ENCODE results near the gene HYAL2. TPM values are rescaled to one million over a fixed set of nuclear protein-coding genes. Genes with fewer than 3 reads are reported as not detected.
A peak's percentile ranks its signal among the peaks of the same experiment; 100 is the strongest.

HYAL2 gene
- total and polyA plus RNA-seq, 9 donors = 10.9 to 81.6 (median 41.2) TPM

DNA sequence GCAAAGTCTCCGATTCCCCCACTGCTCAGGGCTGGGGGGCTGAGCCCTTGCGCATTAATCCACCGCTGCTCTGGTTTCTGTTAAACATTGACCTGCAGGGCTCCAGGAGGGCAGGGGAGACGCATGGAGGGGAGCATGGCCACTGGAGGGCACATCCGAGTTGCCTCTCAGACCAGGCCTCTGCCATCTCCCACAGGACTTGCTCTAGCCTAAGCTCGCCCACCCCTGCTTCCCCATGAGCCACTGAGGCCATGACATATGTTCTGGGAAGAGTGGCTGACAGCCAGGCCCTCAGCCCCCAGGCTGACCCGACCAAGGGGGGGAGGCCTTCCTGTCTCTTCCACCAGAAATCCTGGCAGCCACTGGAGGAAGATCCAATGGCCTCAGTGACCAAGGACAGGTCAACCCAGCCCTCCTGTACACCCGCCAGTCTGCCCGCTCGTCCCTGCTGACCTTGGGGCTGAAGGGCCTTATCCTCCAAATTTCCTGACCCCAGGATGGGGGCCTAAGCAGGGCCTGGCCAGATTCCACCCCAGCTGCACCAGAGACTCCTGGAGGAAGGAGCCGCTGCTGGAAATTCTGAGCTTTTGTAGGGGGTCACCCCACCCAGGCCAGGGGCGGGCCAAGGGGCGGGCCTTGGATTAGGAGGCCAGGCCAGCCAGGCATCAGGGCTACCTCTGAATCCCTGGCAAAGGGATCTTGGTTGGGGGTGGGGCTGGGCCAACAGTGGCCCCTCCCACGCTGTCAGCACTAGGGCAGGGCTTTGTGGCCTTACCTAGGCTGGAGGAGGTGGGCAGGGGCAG is 19.3 kb downstream of the HYAL2 start, which contains the start of gene HYAL1:
TSS of gene HYAL1 (minus strand) at position 562 of the 803 bp plus-strand sequence. CDS start 618 bp downstream, outside the sequence.
- Histone ChIP-seq H3K4me3 (no peak within 1 kb of the TSS), H3K9me3 (no peaks in the 10 kb centered on the region), H3K36me3 (no peaks in the 10 kb centered on the region), H3K4me1 (ENCODE audit: insufficient read depth) (peaks cover 13% of the 10 kb centered on the region), H3K27me3 (no peaks in the 10 kb centered on the region), H3K27ac (peak within 1 kb of the TSS; percentile 45 to 60)
- TF ChIP-seq EP300 (IDR thresholded peaks at IDR 0.05) = no peak
- TF ChIP-seq, protein P1, sequence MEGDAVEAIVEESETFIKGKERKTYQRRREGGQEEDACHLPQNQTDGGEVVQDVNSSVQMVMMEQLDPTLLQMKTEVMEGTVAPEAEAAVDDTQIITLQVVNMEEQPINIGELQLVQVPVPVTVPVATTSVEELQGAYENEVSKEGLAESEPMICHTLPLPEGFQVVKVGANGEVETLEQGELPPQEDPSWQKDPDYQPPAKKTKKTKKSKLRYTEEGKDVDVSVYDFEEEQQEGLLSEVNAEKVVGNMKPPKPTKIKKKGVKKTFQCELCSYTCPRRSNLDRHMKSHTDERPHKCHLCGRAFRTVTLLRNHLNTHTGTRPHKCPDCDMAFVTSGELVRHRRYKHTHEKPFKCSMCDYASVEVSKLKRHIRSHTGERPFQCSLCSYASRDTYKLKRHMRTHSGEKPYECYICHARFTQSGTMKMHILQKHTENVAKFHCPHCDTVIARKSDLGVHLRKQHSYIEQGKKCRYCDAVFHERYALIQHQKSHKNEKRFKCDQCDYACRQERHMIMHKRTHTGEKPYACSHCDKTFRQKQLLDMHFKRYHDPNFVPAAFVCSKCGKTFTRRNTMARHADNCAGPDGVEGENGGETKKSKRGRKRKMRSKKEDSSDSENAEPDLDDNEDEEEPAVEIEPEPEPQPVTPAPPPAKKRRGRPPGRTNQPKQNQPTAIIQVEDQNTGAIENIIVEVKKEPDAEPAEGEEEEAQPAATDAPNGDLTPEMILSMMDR (IDR thresholded peaks at IDR 0.05) = no peak
- no peak for TF ChIP-seq POLR2A (IDR thresholded peaks at IDR 0.05)
- 48 to 54% (median 53%) methylated on average over 12 to 14 of the region's 14 CpGs for WGBS, 3 donors
- intact Hi-C loops (cut with DNase I) = loop anchor here in 1 of 4 donors (2.0 kb wide), 1 partner anchor 18 kb away; no protein-coding TSS in a partner anchor
- peak; percentile 63 to 80 (median 69) for DNase-seq

DNA sequence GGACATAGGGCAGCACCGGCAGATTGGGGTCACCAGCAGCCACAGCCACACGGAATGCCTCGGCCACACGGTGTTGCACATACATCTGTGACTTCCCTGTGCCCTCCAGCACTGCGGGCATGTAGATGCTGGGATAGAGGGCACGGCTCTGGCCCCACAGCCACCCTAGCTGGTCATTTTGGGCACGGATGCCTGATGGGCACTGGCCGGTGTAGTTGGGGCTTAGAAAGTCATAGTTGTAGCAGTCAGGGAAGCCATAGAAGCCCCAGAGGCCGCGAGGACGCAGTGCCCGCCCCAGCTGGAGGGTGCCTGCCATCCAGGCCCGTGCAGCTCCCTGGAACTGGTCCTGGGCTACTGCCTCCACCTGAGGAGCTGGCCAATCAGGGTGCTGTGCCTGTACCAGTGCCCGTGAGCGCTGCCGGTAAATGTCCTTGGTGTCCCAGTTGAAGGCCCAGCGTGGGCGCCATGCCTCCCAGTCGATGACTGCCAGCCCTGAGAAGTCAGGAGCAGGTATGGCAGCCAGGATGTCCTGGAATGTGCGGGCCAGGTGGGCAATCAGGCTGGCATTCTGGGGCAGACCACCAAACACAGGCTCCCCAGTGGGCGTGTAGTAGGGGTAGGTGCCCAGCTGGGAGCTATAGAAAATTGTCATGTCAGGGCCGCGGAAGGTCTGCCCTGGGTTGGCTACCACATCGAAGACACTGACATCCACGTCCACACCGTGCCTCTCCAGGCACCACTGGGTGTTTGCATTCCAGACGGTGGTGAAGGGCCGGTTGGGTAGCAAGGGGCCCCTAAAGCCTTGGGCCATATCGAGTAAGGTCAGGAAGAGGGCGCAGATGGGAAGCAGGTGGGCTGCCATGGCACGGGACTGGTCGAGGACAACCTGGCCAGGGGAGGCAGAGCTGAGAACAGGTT is 20.2 kb downstream of the HYAL2 start:
- Histone ChIP-seq H3K36me3 (no peaks in the 10 kb centered on the region), H3K27ac (peak overlapping the region; percentile 45 to 60), H3K4me1 (ENCODE audit: insufficient read depth) (peaks cover 13% of the 10 kb centered on the region), H3K4me3 (no peak overlapping the region), H3K27me3 (no peaks in the 10 kb centered on the region), H3K9me3 (no peaks in the 10 kb centered on the region)
- intact Hi-C loops (cut with DNase I) = loop anchor here in 1 of 4 donors (2.0 kb wide), 1 partner anchor 18 kb away; no protein-coding TSS in a partner anchor
- no peak for TF ChIP-seq POLR2A (IDR thresholded peaks at IDR 0.05)
- TF ChIP-seq EP300 (IDR thresholded peaks at IDR 0.05) = no peak
- TF ChIP-seq, protein P1 (IDR thresholded peaks at IDR 0.05) = no peak
- 85 to 88% (median 87%) methylated on average over 32 of the region's 32 CpGs for WGBS, 3 donors
- peak in 2 of 5 donors; percentile 47 to 49 for DNase-seq

DNA sequence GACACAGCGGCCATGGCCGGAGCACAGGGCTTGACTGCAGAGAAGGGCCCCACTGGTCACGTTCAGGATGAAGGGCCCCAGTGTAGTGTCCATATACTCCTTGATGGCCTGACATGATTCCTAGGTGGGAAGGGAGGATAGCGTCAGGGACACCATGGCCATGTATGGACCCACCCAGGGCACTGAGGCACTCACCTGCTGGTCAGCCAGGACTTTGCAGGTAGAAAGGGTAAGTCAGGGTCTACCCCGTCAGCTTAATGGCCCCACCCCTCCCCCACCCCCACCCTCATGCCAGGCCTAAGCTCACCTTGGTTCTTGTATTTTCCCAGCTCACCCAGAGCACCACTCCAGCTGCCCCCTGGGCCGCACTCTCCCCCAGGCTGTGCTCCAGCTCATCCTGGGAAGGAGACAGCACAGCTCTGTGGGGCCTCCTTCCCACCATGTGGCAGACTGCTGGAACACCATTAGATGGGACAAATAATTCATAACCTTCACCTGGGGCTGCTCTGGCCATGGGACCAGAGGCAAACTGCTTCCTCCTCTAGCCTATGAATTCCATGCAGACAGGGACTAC is 21.8 kb downstream of the HYAL2 start:
- Histone ChIP-seq H3K9me3 (no peaks in the 10 kb centered on the region), H3K27ac (peak overlapping the region; percentile 9 to 68), H3K4me1 (ENCODE audit: insufficient read depth) (peaks cover 13% of the 10 kb centered on the region), H3K36me3 (no peaks in the 10 kb centered on the region), H3K4me3 (no peak overlapping the region), H3K27me3 (no peaks in the 10 kb centered on the region)
- TF ChIP-seq, protein P1 (IDR thresholded peaks at IDR 0.05) = no peak
- TF ChIP-seq EP300 (IDR thresholded peaks at IDR 0.05) (no peak), POLR2A (IDR thresholded peaks at IDR 0.05) (no peak)
- intact Hi-C loops (cut with DNase I) = no loop called here
- WGBS, 3 donors = 89 to 94% (median 89%) methylated on average over 6 of the region's 6 CpGs
- DNase-seq = no peak

Measured in ovary (tissue), 9 donors.